Measurements from ENCODE around the gene RERE.
A peak's percentile ranks its signal among the peaks of the same experiment; 100 is the strongest.

Gene RERE

GRCh38 chr1:8415526-8416278 is 401.7 kb downstream of the RERE start:
- no peak for DNase-seq

DNA sequence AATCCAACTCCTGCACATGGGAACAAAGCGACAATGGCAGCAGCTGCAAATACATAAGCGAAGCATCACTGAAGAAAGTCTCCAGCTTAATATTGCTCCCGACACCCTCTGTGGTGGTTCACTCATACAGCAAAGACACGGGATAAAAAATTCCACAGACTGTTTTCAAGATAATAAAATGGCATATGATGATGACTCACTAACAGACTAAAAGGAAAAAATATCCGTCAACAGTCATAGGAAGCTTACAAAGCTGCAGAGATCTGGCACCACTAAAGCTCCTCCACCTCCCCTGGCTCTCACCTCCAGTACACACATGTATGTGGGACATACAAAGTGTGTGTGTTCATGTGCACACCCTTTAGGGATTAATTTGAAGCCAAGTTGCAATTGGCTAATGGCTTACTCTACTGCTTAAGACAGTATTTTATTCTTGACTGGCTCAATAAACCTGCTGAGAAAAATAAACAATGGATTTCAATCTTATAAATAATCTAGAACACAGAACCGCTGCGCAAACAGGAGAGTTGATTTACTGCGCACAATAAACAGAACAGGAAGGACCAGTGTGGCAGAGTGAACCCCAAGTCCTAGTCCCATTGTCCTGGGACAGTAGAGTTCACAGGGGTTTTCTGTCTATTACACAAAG is 405.1 kb downstream of the RERE start:
- no peak for DNase-seq

DNA sequence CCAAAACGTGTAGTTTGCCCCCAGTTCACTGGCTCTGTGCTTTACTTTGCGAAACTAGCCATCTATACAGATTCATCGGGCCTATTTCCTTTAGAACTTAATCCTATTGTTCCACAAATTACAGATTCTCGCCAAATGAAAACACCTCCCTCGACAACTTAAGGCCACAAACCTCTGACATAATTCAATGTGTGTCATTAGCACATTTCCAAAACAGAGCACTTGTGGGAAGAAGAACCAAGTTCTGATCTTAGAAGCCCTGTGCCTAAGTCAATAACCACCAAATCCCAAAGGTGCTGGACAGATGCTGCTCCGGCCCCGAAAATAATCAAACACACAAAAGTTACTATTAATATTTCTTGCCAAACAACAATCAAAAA is 405.6 kb downstream of the RERE start:
- no peak for DNase-seq

DNA sequence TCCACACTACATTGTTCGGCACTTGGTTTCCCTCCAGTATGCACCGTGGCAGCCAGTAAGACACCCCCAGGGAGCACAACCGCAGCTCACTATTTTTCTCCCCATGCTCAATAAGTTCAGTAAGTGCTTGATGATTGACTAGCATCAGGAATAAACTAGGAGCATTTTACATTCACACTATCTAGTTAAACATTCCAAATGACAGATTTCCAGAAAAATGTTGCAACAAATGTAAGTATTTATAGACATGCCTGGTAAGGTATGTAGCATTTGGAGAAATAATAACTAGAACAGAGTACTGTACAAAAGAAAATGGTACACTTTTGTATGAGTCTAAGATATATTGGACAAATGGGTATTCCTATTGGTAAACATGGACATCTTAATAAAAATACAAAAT is 406.6 kb downstream of the RERE start:
- DNase-seq: no peak

GRCh38 chr1:8409606-8410005 is 407.8 kb downstream of the RERE start:
- DNase-seq: no peak

DNA sequence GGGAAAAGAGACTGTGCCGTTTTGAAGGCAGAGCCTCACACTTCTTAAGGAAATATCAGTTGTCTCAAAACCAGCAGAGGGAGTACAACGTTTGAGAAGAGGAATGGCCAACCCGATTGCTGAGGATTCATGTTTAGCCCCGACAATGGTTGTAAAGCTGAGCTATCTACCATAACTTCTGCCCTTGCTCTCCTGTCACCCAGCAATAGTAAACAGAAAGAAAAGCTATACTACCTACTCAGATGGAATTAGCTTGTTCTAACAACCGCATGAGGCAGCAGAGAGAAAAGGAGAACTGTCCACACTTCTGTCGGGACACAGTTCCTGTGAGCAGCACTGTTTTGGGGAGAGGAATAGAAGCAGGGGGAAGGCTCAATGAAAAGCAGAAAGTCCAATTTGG is 408.3 kb downstream of the RERE start:
- DNase-seq: peak; percentile 51

DNA sequence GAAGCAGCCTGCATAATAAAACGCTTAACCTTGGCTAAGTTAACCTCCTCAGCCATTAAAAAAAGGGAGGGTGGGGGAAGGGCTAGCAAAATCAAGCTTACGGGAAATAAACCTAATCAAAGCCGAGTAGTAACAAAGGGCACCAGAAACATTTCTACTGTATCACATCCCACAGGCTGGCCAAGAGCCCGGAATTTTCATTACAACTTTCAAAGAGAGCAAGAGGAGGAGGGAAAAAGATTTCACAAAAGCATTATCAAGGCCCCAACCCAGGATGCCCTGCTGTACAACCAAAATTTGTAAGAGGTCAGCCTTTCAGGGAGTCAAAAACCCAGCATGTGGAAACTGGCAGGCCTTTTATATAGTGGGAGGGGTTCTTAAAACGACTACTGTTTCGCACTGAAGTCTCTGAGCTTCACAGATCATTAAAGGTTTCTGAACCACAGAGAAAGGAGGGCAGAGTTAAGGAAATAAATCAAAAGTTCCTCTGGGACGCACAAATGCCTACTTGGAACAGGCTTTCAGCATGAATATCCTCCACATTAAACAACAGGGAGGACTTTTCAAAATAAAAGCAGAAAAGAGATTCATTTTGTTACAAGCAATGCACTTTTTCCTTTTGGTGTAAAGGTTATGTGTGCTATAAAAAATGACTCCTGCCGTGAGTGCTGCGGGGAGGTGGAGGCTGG is 409.1 kb downstream of the RERE start:
- DNase-seq: no peak

DNA sequence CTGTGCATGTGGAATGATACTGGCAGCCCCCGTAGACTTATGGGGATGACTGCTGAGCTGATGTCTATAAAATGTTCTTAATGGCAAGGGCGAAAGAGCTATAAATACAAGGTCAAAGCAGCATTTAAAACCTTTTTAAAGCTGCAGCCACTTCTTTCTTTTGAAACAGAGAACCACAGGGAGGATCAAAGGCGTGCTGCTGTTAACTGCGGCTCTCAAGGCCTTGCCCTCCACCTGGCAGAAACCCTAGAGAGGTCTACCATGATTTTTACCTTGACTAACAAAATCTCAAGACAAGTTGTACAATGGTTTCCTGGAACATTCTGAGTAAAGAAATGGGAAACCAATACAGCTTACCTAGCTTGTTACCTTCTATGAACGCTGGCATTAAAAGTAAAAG is 409.8 kb downstream of the RERE start:
- no peak for DNase-seq

- DNase-seq: no peak
These were observed 410.5 kb downstream of the RERE start for GRCh38 chr1:8406960-8407359.

GRCh38 chr1:8406011-8406410 is 411.4 kb downstream of the RERE start:
- no peak for DNase-seq

- no peak for DNase-seq
These were observed 412.7 kb downstream of the RERE start for GRCh38 chr1:8404460-8405370.

- DNase-seq: no peak
These were observed 415.2 kb downstream of the RERE start for GRCh38 chr1:8402109-8402710.

DNA sequence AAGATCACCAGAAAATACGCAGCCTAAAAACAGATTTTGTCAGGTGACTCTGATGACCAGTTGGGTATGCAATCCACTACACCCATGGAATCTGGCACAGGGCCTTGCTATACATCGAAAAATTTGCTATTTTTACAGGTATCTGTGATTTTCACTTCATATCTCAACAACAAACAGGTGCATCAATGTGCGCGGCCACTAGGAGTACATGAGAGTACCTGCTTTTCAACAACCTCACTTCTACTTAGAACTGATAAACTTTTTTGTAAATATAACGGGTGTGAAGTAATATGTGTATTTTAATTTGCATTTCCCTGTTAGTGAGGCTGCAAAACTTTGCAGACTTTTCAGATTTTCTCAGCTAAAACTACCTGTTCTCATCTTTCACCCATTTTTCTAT is 418.8 kb downstream of the RERE start:
- no peak for DNase-seq

DNA sequence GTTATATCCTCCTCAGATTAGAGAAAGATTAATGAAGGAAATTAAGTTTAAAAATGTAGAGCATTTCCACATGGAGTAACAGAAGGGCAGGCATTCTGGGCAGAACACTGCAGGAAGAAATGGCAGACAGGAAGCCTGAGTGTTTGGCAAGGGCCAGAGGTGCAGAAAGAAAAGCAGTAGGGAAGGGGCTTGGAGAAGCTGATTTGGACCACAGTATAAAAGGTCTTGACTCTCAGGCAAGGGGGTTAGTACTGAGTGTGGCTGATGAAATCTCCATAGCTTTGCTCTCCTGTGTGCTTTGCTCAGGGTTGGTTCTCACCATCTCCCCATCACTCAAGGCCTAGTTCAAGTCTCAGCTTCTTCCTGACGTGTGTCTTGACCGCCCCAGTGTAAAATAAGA is 419.4 kb downstream of the RERE start:
- no peak for DNase-seq

DNA sequence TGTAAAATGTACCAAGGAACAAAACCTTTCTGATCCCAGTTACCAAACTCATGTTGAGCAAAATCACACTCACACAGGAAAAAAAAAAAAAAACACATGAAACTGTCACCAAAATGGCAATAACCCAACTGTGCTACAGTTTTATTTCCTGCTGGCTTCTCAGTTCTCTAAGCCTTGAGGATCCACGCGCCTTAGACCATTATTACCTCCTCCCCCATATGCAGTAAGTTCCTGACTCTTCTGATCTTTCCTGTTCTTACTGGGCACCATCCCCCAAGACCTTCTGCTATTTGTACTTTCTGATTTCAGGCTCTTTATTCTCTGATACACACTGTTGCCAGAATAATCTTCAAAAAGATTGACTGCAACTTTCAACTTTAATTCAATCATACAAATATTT is 419.9 kb downstream of the RERE start:
- DNase-seq: peak; percentile 77

DNA sequence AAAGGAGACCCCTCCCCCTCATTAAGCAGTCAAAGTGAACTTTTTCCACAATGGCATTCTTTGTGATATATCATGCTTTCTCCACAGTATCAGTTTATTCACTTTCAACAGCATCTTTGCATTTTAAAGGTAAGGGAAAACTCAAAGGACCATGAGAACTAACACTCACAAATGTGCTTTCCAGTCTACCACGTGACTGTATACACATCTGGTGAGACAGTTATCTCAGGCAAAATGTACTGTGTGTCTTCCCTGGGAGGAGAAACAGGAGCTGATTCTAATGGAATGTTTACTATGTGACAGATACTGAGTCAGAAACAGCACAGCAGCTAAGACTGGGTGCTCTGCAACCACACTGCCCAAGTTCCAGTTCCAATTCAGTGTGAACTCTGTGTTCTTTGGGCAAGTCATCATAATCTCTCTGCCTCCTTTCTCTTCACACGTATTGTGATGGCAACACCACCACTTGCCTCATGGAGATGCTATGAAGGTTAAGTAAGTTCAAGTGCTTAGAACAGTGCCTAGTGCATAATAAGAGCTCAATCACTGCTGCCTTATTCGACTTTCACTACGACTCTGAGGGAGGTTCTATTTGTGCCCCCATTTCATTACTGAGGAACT is 420.5 kb downstream of the RERE start:
- DNase-seq: no peak

- no peak for DNase-seq
These were observed 421.2 kb downstream of the RERE start for GRCh38 chr1:8396083-8396785.

- DNase-seq: peak; percentile 80
These were observed 422.0 kb downstream of the RERE start for GRCh38 chr1:8395433-8395866.

GRCh38 chr1:8394456-8395321 is 422.8 kb downstream of the RERE start:
- peak; percentile 41 for DNase-seq

- DNase-seq: no peak
These were observed 424.9 kb downstream of the RERE start for GRCh38 chr1:8392522-8392921.
